Mammary epithelial cell (primary cell): ENCODE results near the gene ITPR2.

Experiments
- EZH2 ChIP-seq: IDR thresholded peaks from 2 replicates; pipeline ENCODE4 v1.6.1; 2012; ENCODE audit warnings: low read length, inconsistent platforms, borderline replicate concordance
- TF ChIP-seq, protein P1 (sequence below), 2 donors: IDR thresholded peaks in 1 of 2; conservative IDR thresholded peaks in 1 of 2; 2 replicates each; pipeline ENCODE4 v1.5.1; 2011 to 2012; ENCODE audit warnings: inconsistent platforms in 2 of 2, low read length in 2 of 2, mild to moderate bottlenecking in 2 of 2, control low read depth in 1 of 2, low read depth in 1 of 2; ENCODE audit not compliant: insufficient read depth in 1 of 2; ENCODE audit errors: extremely low read depth in 1 of 2

DNA sequence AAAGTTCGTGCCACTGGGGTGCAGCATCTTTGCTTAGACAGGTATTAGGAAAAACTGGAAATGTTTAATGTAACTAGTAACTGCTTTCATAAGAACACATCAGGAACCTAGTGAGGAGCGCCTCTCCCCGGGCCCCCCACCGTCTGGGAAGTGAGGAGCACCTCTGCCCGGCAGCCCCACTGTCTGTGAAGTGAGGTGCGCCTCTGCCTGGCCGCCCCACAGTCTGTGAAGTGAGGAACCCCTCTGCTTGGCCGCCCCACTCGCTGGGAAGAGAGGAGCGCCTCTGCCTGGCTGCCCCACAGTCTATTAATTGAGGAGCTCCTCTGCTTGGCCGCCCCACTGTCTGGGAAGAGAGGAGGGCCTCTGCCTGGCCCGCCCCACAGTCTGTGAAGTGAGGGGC lies 224.7 kb downstream of the ITPR2 start:
- TF ChIP-seq, protein P1, sequence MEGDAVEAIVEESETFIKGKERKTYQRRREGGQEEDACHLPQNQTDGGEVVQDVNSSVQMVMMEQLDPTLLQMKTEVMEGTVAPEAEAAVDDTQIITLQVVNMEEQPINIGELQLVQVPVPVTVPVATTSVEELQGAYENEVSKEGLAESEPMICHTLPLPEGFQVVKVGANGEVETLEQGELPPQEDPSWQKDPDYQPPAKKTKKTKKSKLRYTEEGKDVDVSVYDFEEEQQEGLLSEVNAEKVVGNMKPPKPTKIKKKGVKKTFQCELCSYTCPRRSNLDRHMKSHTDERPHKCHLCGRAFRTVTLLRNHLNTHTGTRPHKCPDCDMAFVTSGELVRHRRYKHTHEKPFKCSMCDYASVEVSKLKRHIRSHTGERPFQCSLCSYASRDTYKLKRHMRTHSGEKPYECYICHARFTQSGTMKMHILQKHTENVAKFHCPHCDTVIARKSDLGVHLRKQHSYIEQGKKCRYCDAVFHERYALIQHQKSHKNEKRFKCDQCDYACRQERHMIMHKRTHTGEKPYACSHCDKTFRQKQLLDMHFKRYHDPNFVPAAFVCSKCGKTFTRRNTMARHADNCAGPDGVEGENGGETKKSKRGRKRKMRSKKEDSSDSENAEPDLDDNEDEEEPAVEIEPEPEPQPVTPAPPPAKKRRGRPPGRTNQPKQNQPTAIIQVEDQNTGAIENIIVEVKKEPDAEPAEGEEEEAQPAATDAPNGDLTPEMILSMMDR (conservative IDR thresholded peaks at IDR 0.05 in 1 of 2, IDR thresholded peaks at IDR 0.05 in 1 of 2; ENCODE audit: extremely low read depth in 1 of 2, insufficient read depth in 1 of 2, low read depth in 1 of 2, low read length in 2 of 2): no peak
- no peak for TF ChIP-seq EZH2
